Prostate gland (tissue), 2 donors: ENCODE results near the gene METTL1. TPM values are rescaled to one million over a fixed set of nuclear protein-coding genes. Genes with fewer than 3 reads are reported as not detected.

ENCODE experiments used
- DNase-seq: peaks from one replicate; pipeline ENCODE4 v3.0.0-alpha.2; 2019; ENCODE audit warnings: low spot score
- H3K27ac ChIP-seq, 2 donors: fragments of 200-600 bp; sonication (generic); 2 replicates each; pipeline ENCODE4 v1.5.1; 2017 to 2019
- H3K27me3 ChIP-seq: fragments of 200-600 bp; sonication (generic); replicated peaks from 2 replicates; pipeline ENCODE4 v1.5.1; 2019; ENCODE audit not compliant: insufficient read depth
- H3K36me3 ChIP-seq, 2 donors: fragments of 200-600 bp; sonication (generic); 1 replicate in 1 of 2; 2 replicates in 1 of 2; pipeline versions ENCODE4 v1.5.1 to v1.8.1; 2017 to 2019
- H3K4me1 ChIP-seq: fragments of 200-600 bp; sonication (generic); replicated peaks from 2 replicates; pipeline ENCODE4 v1.5.1; 2019
- H3K4me3 ChIP-seq, 2 donors: fragments of 200-600 bp; sonication (generic); 2 replicates each; pipeline ENCODE4 v1.5.1; 2017 to 2019
- H3K9me3 ChIP-seq: fragments of 200-600 bp; sonication (generic); 2 replicates; pipeline ENCODE4 v1.5.1; 2017
- CTCF ChIP-seq, 4 experiments: fragments of 200-600 bp in 2 of 4; fragments of 450-650 bp in 2 of 4; sonication (generic) in 2 of 4; IDR thresholded peaks; 1 replicate in 3 of 4; 2 replicates in 1 of 4; pipeline ENCODE4 v1.5.1; 2016 to 2019; ENCODE audit warnings: antibody characterized with exemption in 4 of 4, mild to moderate bottlenecking in 2 of 4, moderate library complexity in 2 of 4
- POLR2A ChIP-seq: fragments of 450-650 bp; IDR thresholded peaks from one replicate; pipeline ENCODE4 v1.6.1; 2016; ENCODE audit warnings: antibody characterized with exemption, mild to moderate bottlenecking
- POLR2AphosphoS5 ChIP-seq: sonication (generic); formaldehyde crosslinking; IDR thresholded peaks from one replicate; pipeline ENCODE4 v1.6.1; 2017; ENCODE audit warnings: antibody characterized with exemption
- WGBS: methylation state at CpG from one replicate; pipeline ENCODE4 v1.1.5; 2018; 5-methylcytosine and 5-hydroxymethylcytosine counted together
- intact Hi-C: fragments of 100-400 bp; cut with DNase I; formaldehyde crosslinking; loops from one replicate; pipeline ENCODE4 v1.14.2; 2022
- total RNA-seq, 2 donors: library from RNA; depleted of rRNA; stranded (reverse); fragments of >200 nt; gene quantifications; one replicate each; pipeline ENCODE4 v1.1.0, GENCODE V29; 2016

The METTL1 gene
- total RNA-seq, 2 donors from 2014 or later = 4.9 to 14.3 TPM

GRCh38 chr12:57811028-57811755 is 39.3 kb upstream of the METTL1 start:
- H3K4me3 ChIP-seq = no peak overlapping the region
- TF ChIP-seq POLR2A (no peak), CTCF (IDR thresholded peaks at IDR 0.05) (no peak), POLR2AphosphoS5 (no peak)
- H3K27ac ChIP-seq = no peak overlapping the region
- H3K9me3 ChIP-seq = no peaks in the 10 kb centered on the region
- no peak for DNase-seq
- H3K4me1 ChIP-seq = no peaks in the 10 kb centered on the region
- peaks cover 0 to 1% of the 10 kb centered on the region in 2 donors for H3K36me3 ChIP-seq
- WGBS = 90% methylated on average over 10 of the region's 10 CpGs
- no peaks in the 10 kb centered on the region for H3K27me3 ChIP-seq
- intact Hi-C loops = no loop called here

GRCh38 chr12:57810450-57810849 is 38.5 kb upstream of the METTL1 start:
- no peaks in the 10 kb centered on the region for H3K27me3 ChIP-seq
- no peaks in the 10 kb centered on the region for H3K4me1 ChIP-seq
- no peak overlapping the region for H3K27ac ChIP-seq
- H3K36me3 ChIP-seq = peaks cover 0 to 2% of the 10 kb centered on the region in 2 donors
- no peak for DNase-seq
- intact Hi-C loops = no loop called here
- no peaks in the 10 kb centered on the region for H3K9me3 ChIP-seq
- no peak for TF ChIP-seq POLR2A
- no peak for TF ChIP-seq CTCF (IDR thresholded peaks at IDR 0.05)
- no peak for TF ChIP-seq POLR2AphosphoS5
- WGBS = 84% methylated on average over 5 of the region's 5 CpGs
- no peak overlapping the region for H3K4me3 ChIP-seq

- WGBS = 91% methylated on average over 3 of the region's 3 CpGs
- DNase-seq = no peak
- Histone ChIP-seq H3K4me1 (no peaks in the 10 kb centered on the region), H3K27me3 (no peaks in the 10 kb centered on the region), H3K27ac (no peak overlapping the region), H3K9me3 (no peaks in the 10 kb centered on the region), H3K4me3 (no peak overlapping the region), H3K36me3 (peaks cover 0 to 2% of the 10 kb centered on the region in 2 donors)
- intact Hi-C loops = no loop called here
- TF ChIP-seq POLR2A (no peak), POLR2AphosphoS5 (no peak), CTCF (IDR thresholded peaks at IDR 0.05) (no peak)
These were observed 37.5 kb upstream of the METTL1 start for GRCh38 chr12:57809425-57809824.

DNA sequence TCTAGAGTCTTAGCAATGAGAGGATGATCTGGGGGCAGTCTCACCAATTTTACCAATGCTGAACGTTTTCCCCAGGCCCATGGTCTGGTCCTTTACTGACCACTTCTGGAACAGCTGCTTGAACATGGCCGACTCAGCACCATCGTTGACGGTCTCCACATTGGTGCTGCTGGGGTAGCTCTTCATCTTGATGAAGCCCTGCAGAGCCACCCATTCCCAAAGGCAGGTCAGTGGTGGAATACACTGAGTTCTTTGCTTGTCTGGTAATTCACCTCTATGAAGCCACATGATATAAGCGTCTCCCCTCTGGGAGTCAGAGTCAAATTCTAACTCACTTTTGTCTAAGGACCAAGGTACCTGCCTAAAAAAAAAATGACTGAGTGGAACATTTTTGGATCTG is 36.4 kb upstream of the METTL1 start:
- Histone ChIP-seq H3K36me3 (peaks cover 0 to 2% of the 10 kb centered on the region in 2 donors), H3K27me3 (no peaks in the 10 kb centered on the region)
- 91% methylated on average over 5 of the region's 5 CpGs for WGBS

More for the DNA sequence above, 36.4 kb upstream of the METTL1 start:
- no peaks in the 10 kb centered on the region for H3K4me1 ChIP-seq
- intact Hi-C loops = no loop called here
- DNase-seq = no peak
- H3K9me3 ChIP-seq = no peaks in the 10 kb centered on the region
- no peak overlapping the region for H3K27ac ChIP-seq
- no peak overlapping the region for H3K4me3 ChIP-seq
- TF ChIP-seq POLR2A (no peak), POLR2AphosphoS5 (no peak), CTCF (IDR thresholded peaks at IDR 0.05) (no peak)
